Measurements from ENCODE around the gene POM121C.
"Not testable (repeated sequence)": the region's sequence is repeated elsewhere in the genome, so short reads cannot be mapped to it uniquely, and the experiment has no call there.

The POM121C gene

DNA sequence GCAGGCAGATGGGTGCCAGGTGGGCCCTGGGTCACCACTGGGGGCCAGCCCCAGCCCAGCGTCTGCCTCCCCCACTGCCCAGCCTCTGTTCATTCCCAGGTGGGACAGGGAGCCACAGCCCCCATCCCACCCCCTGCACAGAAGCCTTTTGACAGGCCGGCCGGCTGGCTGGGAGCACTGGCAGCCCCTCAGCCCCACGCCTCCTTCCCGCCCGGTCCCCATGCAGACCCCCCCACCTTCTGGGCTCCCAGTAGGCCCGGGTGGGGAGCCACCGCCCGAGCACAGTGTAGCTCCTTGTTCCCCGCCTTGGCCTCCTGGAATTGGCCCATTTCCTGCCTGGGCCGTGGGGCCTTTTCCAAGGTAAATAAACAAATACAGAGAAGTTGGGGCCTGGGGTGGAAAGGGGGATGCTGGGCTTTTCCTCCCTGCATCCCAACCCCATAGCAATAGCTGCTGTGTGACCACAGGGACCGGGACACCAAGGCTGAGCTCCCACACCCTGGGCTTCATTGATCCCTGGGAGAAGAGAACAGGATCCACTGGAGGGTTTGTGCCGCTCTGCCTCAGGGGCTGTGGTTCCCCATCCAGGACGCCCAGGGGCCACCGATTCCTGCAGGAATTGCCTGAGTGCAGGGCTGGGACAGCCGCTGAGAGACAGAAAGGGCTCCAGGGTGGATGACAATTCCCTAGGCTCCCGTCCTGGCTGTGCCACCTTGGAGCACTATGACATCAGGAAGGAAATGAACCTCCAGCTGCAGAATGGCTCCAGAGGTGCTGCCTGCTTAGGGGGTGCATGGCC lies 111.4 kb downstream of the POM121C start:
- not testable (repeated sequence) for DNase-seq

DNA sequence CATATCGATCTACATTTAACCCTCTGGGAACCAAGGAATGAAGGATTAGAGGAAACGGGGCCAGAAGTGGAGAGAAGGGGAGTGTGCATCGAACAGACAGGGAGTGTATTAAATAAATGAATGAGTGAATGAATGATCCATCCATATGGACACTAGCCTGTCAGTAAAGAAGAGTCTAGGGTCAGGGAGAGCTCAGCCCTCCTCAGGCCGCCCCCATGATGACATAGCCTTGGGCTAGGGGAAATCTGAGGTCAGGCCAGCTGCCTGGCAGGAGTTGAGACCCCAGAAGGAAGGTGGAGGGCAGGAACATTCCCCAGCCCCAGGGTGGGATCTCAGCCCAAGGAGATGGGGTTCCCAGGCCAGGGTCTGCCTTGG lies 112.0 kb downstream of the POM121C start:
- not testable (repeated sequence) for DNase-seq

DNA sequence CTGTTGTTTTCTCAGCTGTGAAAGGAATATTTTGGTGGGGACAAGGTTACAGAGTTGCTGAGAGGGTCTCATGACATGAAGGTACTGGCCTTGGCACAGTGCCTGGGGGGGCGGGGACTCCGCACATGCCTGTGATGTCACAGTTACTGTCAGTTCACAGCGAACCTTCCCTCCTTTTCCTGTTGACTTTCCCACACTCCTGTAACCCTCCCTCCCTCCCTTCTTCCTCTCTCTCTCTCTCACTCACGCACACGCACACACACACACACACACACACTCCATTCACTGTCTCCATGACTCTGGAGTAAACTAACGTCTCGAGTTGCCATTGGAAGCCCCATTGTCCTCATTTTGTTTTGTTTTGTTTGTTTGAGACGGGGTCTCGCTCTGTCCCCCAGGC lies 118.8 kb downstream of the POM121C start:
- not testable (repeated sequence) for DNase-seq
